ENCODE data around the gene TSPO2. TPM values are rescaled to one million over a fixed set of nuclear protein-coding genes. Genes with fewer than 3 reads are reported as not detected.

The TSPO2 gene
- total and polyA plus RNA-seq, 2 donors (not counting 3 experiments of a cell fraction or from before 2014, with no cell fraction given), result not detected

- H3K9me3 ChIP-seq (replicated peaks; ENCODE audit: control insufficient read depth, insufficient read depth, low read length), result no peaks in the 10 kb centered on the region
- H3K79me2 ChIP-seq (ENCODE audit: control insufficient read depth, insufficient read depth, low read length), result no peaks in the 10 kb centered on the region
- DNase-seq (ENCODE audit: low read depth, low spot score) (no peak), FAIRE-seq (no peak)
- intact Hi-C loops (cut with micrococcal nuclease) (loop anchor here (10.0 kb wide), 1 partner anchor 1108 kb away; no protein-coding TSS in a partner anchor), dilution Hi-C loops (cut with MboI; ENCODE audit: extremely low pct_ligation_motif_present, low sequenced_read_pairs) (no loop called here)
- no peak overlapping the region for H3K9ac ChIP-seq (replicated peaks; ENCODE audit: extremely low read depth, insufficient read depth, low read length)
- CTCF ChIA-PET, result no interaction called here
- H2AFZ ChIP-seq (ENCODE audit: low read depth, low read length), result no peak overlapping the region
- H3K4me2 ChIP-seq (ENCODE audit: insufficient read depth, low read length), result no peak overlapping the region
- H4K20me1 ChIP-seq (replicated peaks; ENCODE audit: control insufficient read depth, extremely low read depth, insufficient read depth, low read length), result no peaks in the 10 kb centered on the region
- no peak overlapping the region for H3K4me3 ChIP-seq (replicated peaks in 1 of 3; ENCODE audit: insufficient read depth in 1 of 3, low read depth in 1 of 3, low read length in 3 of 3)
- H3K4me1 ChIP-seq (ENCODE audit: control insufficient read depth, extremely low read depth, insufficient read depth, low read length), result peaks cover 15% of the 10 kb centered on the region
- no peaks in the 10 kb centered on the region for H3K9me1 ChIP-seq (replicated peaks; ENCODE audit: control insufficient read depth, extremely low read depth, insufficient read depth, low read length)
- H3K36me3 ChIP-seq (ENCODE audit: control insufficient read depth in 2 of 2, extremely low read depth in 1 of 2, insufficient read depth in 2 of 2, low read length in 2 of 2), result no peaks in the 10 kb centered on the region
- BruUV-seq (replicated peaks), result no TSS peak
- H3K27ac ChIP-seq (ENCODE audit: insufficient read depth, low read depth, low read length), result no peak overlapping the region
- no peak for TF ChIP-seq GATA2 (IDR thresholded peaks at IDR 0.05; ENCODE audit: insufficient read depth, insufficient read length, low read depth, low read length)
- no peak for TF ChIP-seq MYC (IDR thresholded peaks at IDR 0.05; ENCODE audit: low read depth, low read length)
- POLR2A ChIA-PET, result no interaction called here
- H3K27me3 ChIP-seq (ENCODE audit: control insufficient read depth in 2 of 2, insufficient read depth in 2 of 2, low read length in 2 of 2), result peaks cover 6 to 20% of the 10 kb centered on the region in 2 experiments
Observed at GRCh38 chr6:40992746-40993145, 49.5 kb upstream of the TSPO2 start.

- Histone ChIP-seq H3K9me3 (replicated peaks; ENCODE audit: control insufficient read depth, insufficient read depth, low read length) (no peaks in the 10 kb centered on the region), H3K79me2 (ENCODE audit: control insufficient read depth, insufficient read depth, low read length) (no peaks in the 10 kb centered on the region), H3K4me2 (ENCODE audit: insufficient read depth, low read length) (peak overlapping the region; percentile 45), H2AFZ (ENCODE audit: low read depth, low read length) (peak overlapping the region; percentile 53), H3K4me3 (replicated peaks in 1 of 3; ENCODE audit: insufficient read depth in 1 of 3, low read depth in 1 of 3, low read length in 3 of 3) (no peak overlapping the region), H3K9me1 (replicated peaks; ENCODE audit: control insufficient read depth, extremely low read depth, insufficient read depth, low read length) (no peaks in the 10 kb centered on the region), H3K27me3 (ENCODE audit: control insufficient read depth in 2 of 2, insufficient read depth in 2 of 2, low read length in 2 of 2) (peaks cover 5 to 7% of the 10 kb centered on the region in 2 experiments), H3K36me3 (ENCODE audit: control insufficient read depth in 2 of 2, extremely low read depth in 1 of 2, insufficient read depth in 2 of 2, low read length in 2 of 2) (no peaks in the 10 kb centered on the region), H4K20me1 (replicated peaks; ENCODE audit: control insufficient read depth, extremely low read depth, insufficient read depth, low read length) (no peaks in the 10 kb centered on the region), H3K4me1 (ENCODE audit: control insufficient read depth, extremely low read depth, insufficient read depth, low read length) (peaks cover 24% of the 10 kb centered on the region), H3K9ac (replicated peaks; ENCODE audit: extremely low read depth, insufficient read depth, low read length) (peak overlapping the region; percentile 66), H3K27ac (ENCODE audit: insufficient read depth, low read depth, low read length) (peak overlapping the region; percentile 92)
- no TSS peak for BruUV-seq (replicated peaks)
- TF ChIP-seq, protein P1, sequence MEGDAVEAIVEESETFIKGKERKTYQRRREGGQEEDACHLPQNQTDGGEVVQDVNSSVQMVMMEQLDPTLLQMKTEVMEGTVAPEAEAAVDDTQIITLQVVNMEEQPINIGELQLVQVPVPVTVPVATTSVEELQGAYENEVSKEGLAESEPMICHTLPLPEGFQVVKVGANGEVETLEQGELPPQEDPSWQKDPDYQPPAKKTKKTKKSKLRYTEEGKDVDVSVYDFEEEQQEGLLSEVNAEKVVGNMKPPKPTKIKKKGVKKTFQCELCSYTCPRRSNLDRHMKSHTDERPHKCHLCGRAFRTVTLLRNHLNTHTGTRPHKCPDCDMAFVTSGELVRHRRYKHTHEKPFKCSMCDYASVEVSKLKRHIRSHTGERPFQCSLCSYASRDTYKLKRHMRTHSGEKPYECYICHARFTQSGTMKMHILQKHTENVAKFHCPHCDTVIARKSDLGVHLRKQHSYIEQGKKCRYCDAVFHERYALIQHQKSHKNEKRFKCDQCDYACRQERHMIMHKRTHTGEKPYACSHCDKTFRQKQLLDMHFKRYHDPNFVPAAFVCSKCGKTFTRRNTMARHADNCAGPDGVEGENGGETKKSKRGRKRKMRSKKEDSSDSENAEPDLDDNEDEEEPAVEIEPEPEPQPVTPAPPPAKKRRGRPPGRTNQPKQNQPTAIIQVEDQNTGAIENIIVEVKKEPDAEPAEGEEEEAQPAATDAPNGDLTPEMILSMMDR (IDR thresholded peaks at IDR 0.05; ENCODE audit: extremely low read depth in 1 of 2, insufficient read depth in 1 of 2, low read depth in 1 of 2, low read length in 2 of 2), result no peak
- TF ChIP-seq MYC (IDR thresholded peaks at IDR 0.05; ENCODE audit: low read depth, low read length), result no peak
- POLR2A ChIA-PET, result interaction anchor here (1.3 kb wide), 1 partner anchor 59 kb away, joined by 5 read pairs; no protein-coding TSS in a partner anchor
- dilution Hi-C loops (cut with MboI; ENCODE audit: extremely low pct_ligation_motif_present, low sequenced_read_pairs) (no loop called here), intact Hi-C loops (cut with micrococcal nuclease) (loop anchor here (1.0 to 10.0 kb wide), 8 partner anchors 32 to 1569 kb away; partner anchors contain the start of genes NFYA and OARD1)
- no peak for FAIRE-seq
- CTCF ChIA-PET, result interaction anchor here (0.7 to 4.2 kb wide), 12 partner anchors 9 to 453 kb away, joined by 3 to 31 read pairs (median 4); partner anchors contain the start of genes NFYA and OARD1
- peak; percentile 86 for DNase-seq (ENCODE audit: low read depth, low spot score)
Observed at GRCh38 chr6:40996591-40997233, 45.6 kb upstream of the TSPO2 start.
